Measurements from ENCODE around the gene CALML5. TPM values are rescaled to one million over a fixed set of nuclear protein-coding genes. Genes with fewer than 3 reads are reported as not detected.

The CALML5 gene
- total and polyA plus RNA-seq, 2 of the 4 experiments (the other 2 are of a cell fraction), result not detected

DNA sequence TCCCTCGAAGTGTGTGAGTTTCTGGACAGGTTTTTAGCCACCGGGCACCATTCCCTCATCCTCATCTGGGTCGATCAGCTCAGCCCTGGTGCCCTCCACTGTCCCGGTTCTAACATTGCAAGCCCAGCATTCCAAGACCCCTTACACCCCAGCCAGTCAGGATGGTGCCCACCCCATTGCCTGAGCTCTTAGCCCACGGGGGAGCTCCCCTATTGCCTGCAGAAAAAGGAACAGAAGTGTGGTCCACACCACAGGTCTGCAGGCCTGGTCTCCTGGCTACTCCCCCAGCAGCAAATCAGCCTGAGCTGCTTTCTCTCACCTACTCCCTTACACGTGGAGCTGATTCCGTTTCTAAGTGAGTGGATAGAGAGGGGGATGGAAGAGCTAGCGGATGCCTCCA is 4.8 kb downstream of the CALML5 start:
- H4K5ac ChIP-seq (ENCODE audit: low read depth, low read length), result no peak overlapping the region
- no peak overlapping the region for H3K56ac ChIP-seq (ENCODE audit: extremely low read depth, insufficient read depth, low read length)
- no peak overlapping the region for H2BK5ac ChIP-seq (ENCODE audit: low read depth, low read length, poor library complexity, severe bottlenecking)
- no peak overlapping the region for H3K9ac ChIP-seq (ENCODE audit: low read depth, low read length)
- H3K9me1 ChIP-seq (ENCODE audit: insufficient read depth, low read length), result 0 out of 2 replicates have a peak, but pooled peaks cover 5% of the 10 kb centered on the region
- no peak overlapping the region for H3K27ac ChIP-seq (ENCODE audit: insufficient read depth, low read length)
- CTCF ChIA-PET, result no interaction called here
- no peak overlapping the region for H2BK15ac ChIP-seq (ENCODE audit: low read depth, low read length)
- H4K20me1 ChIP-seq (ENCODE audit: insufficient read depth, low read length), result no peaks in the 10 kb centered on the region
- H2AK5ac ChIP-seq (ENCODE audit: low read depth, low read length), result no peak overlapping the region
- intact Hi-C loops (cut with micrococcal nuclease), result no loop called here
- H2AK9ac ChIP-seq (replicated peaks; ENCODE audit: low read depth, low read length, poor library complexity), result no peak overlapping the region
- WGBS, 2 experiments (ENCODE audit: extremely low coverage in 2 of 2, insufficient read length in 1 of 2), result 88% methylated on average over 5 of the region's 8 CpGs; no CpG with 5 or more reads in 1 of the 2 experiments
- in situ Hi-C loops (cut with MboI; ENCODE audit: low sequenced_read_pairs), result no loop called here
- H3K14ac ChIP-seq (replicated peaks; ENCODE audit: low read depth, low read length), result no peak overlapping the region
- peaks cover 4% of the 10 kb centered on the region for H3K9me3 ChIP-seq (ENCODE audit: control insufficient read depth, insufficient read depth, low read length)
- POLR2A ChIA-PET (ENCODE audit: unreplicated experiment), result interaction anchor here (0.6 kb wide), 1 partner anchor 12 kb away, joined by 3 read pairs; no protein-coding TSS in a partner anchor
- DNase-seq, result no peak
- H2BK20ac ChIP-seq (ENCODE audit: low read depth, low read length), result no peak overlapping the region
- no peak overlapping the region for H3K23ac ChIP-seq (ENCODE audit: low read depth, low read length)
- H4K91ac ChIP-seq (ENCODE audit: insufficient read depth, low read depth, low read length), result no peak overlapping the region
- peaks cover 7% of the 10 kb centered on the region; the same call in 1 of the 2 replicates for H3K27me3 ChIP-seq (ENCODE audit: control insufficient read depth, insufficient read depth, low read length)
- H2BK120ac ChIP-seq (ENCODE audit: low read depth, low read length), result no peak overlapping the region
- H2AFZ ChIP-seq (replicated peaks; ENCODE audit: low read length, poor library complexity), result no peak overlapping the region
- no peak overlapping the region for H4K8ac ChIP-seq (ENCODE audit: low read depth in 2 of 2, low read length in 2 of 2)
- H3K4ac ChIP-seq (ENCODE audit: low read depth, low read length), result no peak overlapping the region
- no peak overlapping the region for H3K18ac ChIP-seq (ENCODE audit: low read depth, low read length)
- no peaks in the 10 kb centered on the region for H3K4me1 ChIP-seq (ENCODE audit: control insufficient read depth, insufficient read depth, low read length)
- dilution Hi-C loops (cut with HindIII; ENCODE audit: low sequenced_read_pairs, unreplicated experiment), result no loop called here
- no peak for ATAC-seq (ENCODE audit: low read depth)
- no peak overlapping the region for H3K4me2 ChIP-seq (ENCODE audit: low read depth, low read length)
- H3K36me3 ChIP-seq (ENCODE audit: control insufficient read depth, insufficient read depth, low read length), result no peaks in the 10 kb centered on the region
- no TSS peak for BruUV-seq (replicated peaks)
- no peak overlapping the region for H3K4me3 ChIP-seq (ENCODE audit: insufficient read depth, low read depth, low read length)
- TF ChIP-seq, protein P1, sequence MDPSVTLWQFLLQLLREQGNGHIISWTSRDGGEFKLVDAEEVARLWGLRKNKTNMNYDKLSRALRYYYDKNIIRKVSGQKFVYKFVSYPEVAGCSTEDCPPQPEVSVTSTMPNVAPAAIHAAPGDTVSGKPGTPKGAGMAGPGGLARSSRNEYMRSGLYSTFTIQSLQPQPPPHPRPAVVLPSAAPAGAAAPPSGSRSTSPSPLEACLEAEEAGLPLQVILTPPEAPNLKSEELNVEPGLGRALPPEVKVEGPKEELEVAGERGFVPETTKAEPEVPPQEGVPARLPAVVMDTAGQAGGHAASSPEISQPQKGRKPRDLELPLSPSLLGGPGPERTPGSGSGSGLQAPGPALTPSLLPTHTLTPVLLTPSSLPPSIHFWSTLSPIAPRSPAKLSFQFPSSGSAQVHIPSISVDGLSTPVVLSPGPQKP (IDR thresholded peaks at IDR 0.05; ENCODE audit: borderline replicate concordance, low read depth, low read length), result no peak
- no peak for TF ChIP-seq CHD1 (IDR thresholded peaks at IDR 0.05; ENCODE audit: low read depth, low read length)
- TF ChIP-seq RCOR1 (IDR thresholded peaks at IDR 0.05; ENCODE audit: insufficient replicate concordance, low read length), result no peak
- TF ChIP-seq, protein P2, sequence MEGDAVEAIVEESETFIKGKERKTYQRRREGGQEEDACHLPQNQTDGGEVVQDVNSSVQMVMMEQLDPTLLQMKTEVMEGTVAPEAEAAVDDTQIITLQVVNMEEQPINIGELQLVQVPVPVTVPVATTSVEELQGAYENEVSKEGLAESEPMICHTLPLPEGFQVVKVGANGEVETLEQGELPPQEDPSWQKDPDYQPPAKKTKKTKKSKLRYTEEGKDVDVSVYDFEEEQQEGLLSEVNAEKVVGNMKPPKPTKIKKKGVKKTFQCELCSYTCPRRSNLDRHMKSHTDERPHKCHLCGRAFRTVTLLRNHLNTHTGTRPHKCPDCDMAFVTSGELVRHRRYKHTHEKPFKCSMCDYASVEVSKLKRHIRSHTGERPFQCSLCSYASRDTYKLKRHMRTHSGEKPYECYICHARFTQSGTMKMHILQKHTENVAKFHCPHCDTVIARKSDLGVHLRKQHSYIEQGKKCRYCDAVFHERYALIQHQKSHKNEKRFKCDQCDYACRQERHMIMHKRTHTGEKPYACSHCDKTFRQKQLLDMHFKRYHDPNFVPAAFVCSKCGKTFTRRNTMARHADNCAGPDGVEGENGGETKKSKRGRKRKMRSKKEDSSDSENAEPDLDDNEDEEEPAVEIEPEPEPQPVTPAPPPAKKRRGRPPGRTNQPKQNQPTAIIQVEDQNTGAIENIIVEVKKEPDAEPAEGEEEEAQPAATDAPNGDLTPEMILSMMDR (conservative IDR thresholded peaks at IDR 0.05; ENCODE audit: low read depth, low read length), result no peak
- TF ChIP-seq, protein P3, sequence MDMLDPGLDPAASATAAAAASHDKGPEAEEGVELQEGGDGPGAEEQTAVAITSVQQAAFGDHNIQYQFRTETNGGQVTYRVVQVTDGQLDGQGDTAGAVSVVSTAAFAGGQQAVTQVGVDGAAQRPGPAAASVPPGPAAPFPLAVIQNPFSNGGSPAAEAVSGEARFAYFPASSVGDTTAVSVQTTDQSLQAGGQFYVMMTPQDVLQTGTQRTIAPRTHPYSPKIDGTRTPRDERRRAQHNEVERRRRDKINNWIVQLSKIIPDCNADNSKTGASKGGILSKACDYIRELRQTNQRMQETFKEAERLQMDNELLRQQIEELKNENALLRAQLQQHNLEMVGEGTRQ (IDR thresholded peaks at IDR 0.05; ENCODE audit: low read depth, low read length), result no peak
- no peak for TF ChIP-seq CEBPB (IDR thresholded peaks at IDR 0.05; ENCODE audit: low read depth, low read length)
- no peak for TF ChIP-seq BHLHE40 (IDR thresholded peaks at IDR 0.05; ENCODE audit: low read depth, low read length)
- no peak for TF ChIP-seq FOS (IDR thresholded peaks at IDR 0.05; ENCODE audit: low read depth, low read length)
- no peak for TF ChIP-seq RAD21 (IDR thresholded peaks at IDR 0.05; ENCODE audit: low read length)
- no peak for TF ChIP-seq POLR2A (IDR thresholded peaks at IDR 0.05; ENCODE audit: low read depth, low read length)
- no peak for TF ChIP-seq MXI1 (IDR thresholded peaks at IDR 0.05; ENCODE audit: borderline replicate concordance, low read depth, low read length)
- TF ChIP-seq SMC3 (IDR thresholded peaks at IDR 0.05; ENCODE audit: low read depth, low read length), result no peak
- TF ChIP-seq RFX5 (IDR thresholded peaks at IDR 0.05; ENCODE audit: low read depth, low read length), result no peak
- no peak for TF ChIP-seq MAZ (IDR thresholded peaks at IDR 0.05; ENCODE audit: borderline replicate concordance, low read depth, low read length)
- no peak for TF ChIP-seq MAFK (IDR thresholded peaks at IDR 0.05; ENCODE audit: low read depth, low read length)
- TF ChIP-seq NFE2L2 (IDR thresholded peaks at IDR 0.05; ENCODE audit: low read depth, low read length), result no peak
- H3K79me1 ChIP-seq (ENCODE audit: low read depth in 1 of 2, low read length in 2 of 2), result no peaks in the 10 kb centered on the region

Data from IMR-90 (cell line).